ENCODE data around the gene RBMS1.
"Not testable (repeated sequence)": the region's sequence is repeated elsewhere in the genome, so short reads cannot be mapped to it uniquely, and the experiment has no call there.

The RBMS1 gene

DNA sequence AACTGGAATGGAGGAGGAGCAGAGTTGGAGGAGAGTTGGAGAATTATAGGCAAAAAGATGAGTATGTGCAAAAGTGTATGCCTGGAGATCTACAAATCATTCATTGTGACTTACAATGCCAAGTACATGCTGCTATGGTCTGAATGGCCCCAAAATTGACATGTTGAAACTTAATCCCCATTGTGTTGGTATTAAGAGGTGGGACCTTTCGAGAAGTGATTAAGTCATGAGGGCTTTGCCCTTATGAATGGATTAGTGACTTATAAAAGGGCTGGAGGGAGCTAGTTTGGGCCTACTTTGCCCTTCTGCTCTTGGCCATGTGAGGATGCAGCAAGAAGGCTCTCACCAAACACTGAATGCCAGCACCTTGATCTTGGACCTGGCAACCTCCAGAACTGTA lies 6.3 kb upstream of the RBMS1 start:
- no peaks in the 10 kb centered on the region for H3K4me1 ChIP-seq (ENCODE audit: insufficient read depth, low read length)
- no peak overlapping the region for H3K4me3 ChIP-seq (ENCODE audit: low read length)
- H3K27me3 ChIP-seq (ENCODE audit: insufficient read depth, low read length) = no peaks in the 10 kb centered on the region
- no peaks in the 10 kb centered on the region for H3K9me3 ChIP-seq (ENCODE audit: insufficient read depth, low read depth, low read length)
- H3K9ac ChIP-seq (ENCODE audit: low read depth, low read length) = no peak overlapping the region
- no peaks in the 10 kb centered on the region for H3K36me3 ChIP-seq (ENCODE audit: insufficient read depth, low read depth, low read length)
- H3K27ac ChIP-seq (ENCODE audit: low read length) = no peak overlapping the region

DNA sequence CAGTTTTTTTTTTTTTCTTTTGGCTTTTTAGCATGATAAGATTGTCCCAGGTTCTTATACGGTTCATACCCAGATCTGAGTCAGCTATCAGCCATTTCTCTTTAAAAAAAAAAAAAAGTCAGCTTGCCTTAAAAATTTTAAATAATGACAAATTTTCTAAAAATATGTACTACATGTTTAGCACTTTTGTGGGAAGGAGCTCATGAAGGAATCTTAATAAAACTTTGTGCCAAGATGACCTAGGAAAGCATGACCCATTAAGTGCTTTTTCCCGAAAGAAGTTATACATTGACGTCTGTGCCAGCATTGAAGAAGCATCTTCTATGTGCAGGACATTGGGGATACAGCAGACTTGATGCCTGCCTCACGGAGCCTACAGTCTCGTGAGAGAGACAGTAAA lies 4.5 kb upstream of the RBMS1 start:
- Histone ChIP-seq H3K27ac (ENCODE audit: low read length) (no peak overlapping the region), H3K4me3 (ENCODE audit: low read length) (no peak overlapping the region), H3K9ac (ENCODE audit: low read depth, low read length) (no peak overlapping the region), H3K4me1 (ENCODE audit: insufficient read depth, low read length) (peaks cover 5% of the 10 kb centered on the region; the same call in 1 of the 2 replicates), H3K9me3 (ENCODE audit: insufficient read depth, low read depth, low read length) (no peaks in the 10 kb centered on the region), H3K36me3 (ENCODE audit: insufficient read depth, low read depth, low read length) (no peaks in the 10 kb centered on the region), H3K27me3 (ENCODE audit: insufficient read depth, low read length) (no peaks in the 10 kb centered on the region)

DNA sequence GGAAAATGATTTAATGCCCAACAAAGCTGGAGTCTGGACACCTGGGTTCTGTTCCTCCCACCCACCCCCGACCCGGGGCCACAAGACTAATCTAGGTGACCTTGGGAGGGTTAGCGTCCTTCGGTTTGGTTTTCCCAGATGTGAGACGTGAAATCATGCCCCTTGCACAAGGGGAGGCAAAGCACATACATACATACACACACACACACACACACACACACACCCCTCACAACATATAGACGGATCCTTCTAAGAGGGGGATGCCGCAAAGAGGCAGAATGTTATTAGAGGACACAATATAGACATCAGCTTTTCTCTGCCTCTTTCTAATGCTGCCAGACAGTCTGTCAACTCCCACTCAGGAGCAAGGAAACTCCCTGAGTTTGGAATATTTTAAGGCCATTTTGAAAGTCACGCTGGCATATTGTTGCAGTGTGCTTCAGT lies 616 bp upstream of the RBMS1 start:
- H3K4me1 ChIP-seq (ENCODE audit: insufficient read depth, low read length) = peaks cover 17% of the 10 kb centered on the region; the same call in 1 of the 2 replicates
- no peaks in the 10 kb centered on the region for H3K9me3 ChIP-seq (ENCODE audit: insufficient read depth, low read depth, low read length)
- H3K36me3 ChIP-seq (ENCODE audit: insufficient read depth, low read depth, low read length) = no peaks in the 10 kb centered on the region
- peak overlapping the region; percentile 35 for H3K27ac ChIP-seq (ENCODE audit: low read length)
- H3K9ac ChIP-seq (ENCODE audit: low read depth, low read length) = peak overlapping the region; percentile 75; the same call in 1 of the 2 replicates
- H3K4me3 ChIP-seq (ENCODE audit: low read length) = peak overlapping the region; percentile 81
- no peaks in the 10 kb centered on the region for H3K27me3 ChIP-seq (ENCODE audit: insufficient read depth, low read length)

DNA sequence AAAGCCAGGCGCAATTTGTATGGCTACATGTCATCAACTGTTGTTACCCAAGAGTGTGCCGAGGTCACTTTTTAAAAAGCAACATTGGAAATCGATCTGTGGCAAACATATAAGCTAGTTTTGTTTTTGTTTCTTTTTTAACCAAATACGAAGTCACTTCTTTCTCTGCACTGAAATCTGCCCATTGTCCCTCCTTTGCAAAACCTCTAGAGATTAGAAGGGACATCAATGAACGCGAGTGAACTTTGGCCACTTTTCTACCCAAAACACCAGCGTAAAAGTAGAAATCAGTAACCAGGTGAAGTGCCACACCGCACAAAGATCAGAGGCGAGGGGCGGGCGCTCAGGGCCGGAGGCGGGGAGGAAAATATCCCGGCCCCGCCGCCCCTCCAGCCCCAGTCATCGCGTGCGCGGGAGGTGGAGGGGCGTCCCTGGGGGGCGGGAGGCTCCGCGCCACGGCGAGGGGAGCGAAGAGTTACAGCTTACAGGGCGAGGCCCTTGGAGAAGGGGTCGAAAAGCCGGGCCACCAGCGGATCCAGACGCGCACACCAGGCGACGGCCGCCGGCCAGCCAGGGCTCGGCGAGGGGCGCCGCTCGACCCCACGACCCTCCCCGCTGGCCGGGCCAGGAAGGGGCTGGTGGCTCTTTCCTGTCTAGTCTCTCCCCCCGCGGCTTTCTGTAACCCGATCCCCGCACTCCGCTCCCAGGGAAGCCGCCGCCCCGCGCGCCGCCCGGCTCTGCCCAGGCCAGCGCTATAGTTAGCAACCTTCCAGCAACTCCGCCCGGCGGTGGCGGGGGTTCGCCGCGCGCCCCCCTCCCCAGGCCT lies 993 bp downstream of the RBMS1 start:
- Histone ChIP-seq H3K27ac (ENCODE audit: low read length) (no peak overlapping the region), H3K4me1 (ENCODE audit: insufficient read depth, low read length) (peaks cover 21% of the 10 kb centered on the region; the same call in 1 of the 2 replicates), H3K36me3 (ENCODE audit: insufficient read depth, low read depth, low read length) (no peaks in the 10 kb centered on the region), H3K27me3 (ENCODE audit: insufficient read depth, low read length) (no peaks in the 10 kb centered on the region), H3K9me3 (ENCODE audit: insufficient read depth, low read depth, low read length) (no peaks in the 10 kb centered on the region), H3K9ac (ENCODE audit: low read depth, low read length) (peak overlapping the region; percentile 79; the same call in 1 of the 2 replicates), H3K4me3 (ENCODE audit: low read length) (peak overlapping the region; percentile 81)

DNA sequence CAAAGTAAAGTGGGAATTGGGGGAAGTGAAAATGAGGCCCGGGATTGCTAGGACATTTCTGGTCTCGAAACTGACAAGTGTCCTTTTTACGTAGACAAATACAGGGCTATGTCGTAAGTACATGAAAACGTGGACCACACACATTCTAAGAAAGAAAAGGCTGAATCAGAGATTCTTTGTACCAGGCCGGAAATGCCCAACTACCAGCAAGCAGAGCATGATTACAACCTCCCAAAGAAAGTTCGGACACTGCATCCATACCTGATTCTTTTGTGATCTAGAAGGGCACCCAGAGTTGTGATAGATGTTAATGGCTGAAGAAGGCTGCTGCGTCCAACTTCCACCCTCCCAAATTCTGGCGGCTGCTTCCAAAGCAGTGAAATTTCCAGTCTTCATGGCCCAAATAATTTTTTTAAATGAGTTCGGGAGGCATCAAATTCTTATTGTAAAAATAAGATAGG lies 1.7 kb downstream of the RBMS1 start:
- H3K36me3 ChIP-seq (ENCODE audit: insufficient read depth, low read depth, low read length) = no peaks in the 10 kb centered on the region
- H3K9me3 ChIP-seq (ENCODE audit: insufficient read depth, low read depth, low read length) = no peaks in the 10 kb centered on the region
- no peaks in the 10 kb centered on the region for H3K27me3 ChIP-seq (ENCODE audit: insufficient read depth, low read length)
- H3K9ac ChIP-seq (ENCODE audit: low read depth, low read length) = peak overlapping the region; percentile 79
- peak overlapping the region; percentile 81 for H3K4me3 ChIP-seq (ENCODE audit: low read length)
- H3K4me1 ChIP-seq (ENCODE audit: insufficient read depth, low read length) = peaks cover 21% of the 10 kb centered on the region; the same call in 1 of the 2 replicates
- no peak overlapping the region for H3K27ac ChIP-seq (ENCODE audit: low read length)

DNA sequence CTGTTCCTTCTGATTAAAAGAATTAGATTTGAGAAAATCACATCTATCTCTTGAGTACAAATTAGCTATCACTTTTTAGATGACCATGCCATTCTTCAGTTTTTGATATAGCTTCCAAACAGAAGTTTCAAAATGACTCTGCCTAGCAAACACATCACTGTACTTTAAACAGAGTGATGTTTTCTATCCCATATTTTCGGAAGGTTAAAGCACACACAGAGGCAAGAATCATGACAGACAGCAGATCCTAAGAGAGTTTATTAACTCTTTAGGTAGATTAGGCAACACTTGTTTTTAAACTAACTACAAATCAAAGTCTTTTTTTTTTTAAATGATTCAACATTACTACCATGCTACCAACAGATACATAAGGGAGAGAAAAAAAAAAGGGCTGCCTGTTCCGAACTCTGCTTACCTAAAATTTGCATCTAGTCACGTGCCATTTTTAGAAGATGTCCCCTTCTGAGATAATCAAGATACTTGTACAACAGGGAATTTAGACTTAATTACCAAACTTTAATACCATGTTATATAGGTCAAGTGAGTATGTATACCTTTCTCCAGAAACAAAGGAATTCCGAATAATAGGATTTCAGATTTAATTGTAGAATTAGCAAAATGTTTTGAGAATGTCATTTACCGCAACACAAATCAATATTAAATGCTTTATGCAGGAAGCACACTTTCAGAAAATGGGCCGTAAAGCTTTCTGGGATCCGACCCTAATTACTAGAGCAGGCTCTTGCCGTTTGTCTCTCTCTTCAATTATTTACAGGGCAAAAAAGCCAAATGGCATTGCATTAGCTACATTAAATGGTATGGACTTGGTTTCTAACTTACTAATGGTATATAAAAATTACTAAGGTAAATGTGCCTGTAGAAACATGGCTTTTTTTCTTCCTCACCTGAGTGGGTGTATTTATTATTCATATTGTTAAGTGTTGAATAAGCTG lies 2.6 kb downstream of the RBMS1 start:
- Histone ChIP-seq H3K36me3 (ENCODE audit: insufficient read depth, low read depth, low read length) (no peaks in the 10 kb centered on the region), H3K4me1 (ENCODE audit: insufficient read depth, low read length) (peaks cover 21% of the 10 kb centered on the region; the same call in 1 of the 2 replicates), H3K4me3 (ENCODE audit: low read length) (peak overlapping the region; percentile 81), H3K9ac (ENCODE audit: low read depth, low read length) (peak overlapping the region; percentile 79; the same call in 1 of the 2 replicates), H3K27ac (ENCODE audit: low read length) (no peak overlapping the region), H3K9me3 (ENCODE audit: insufficient read depth, low read depth, low read length) (no peaks in the 10 kb centered on the region), H3K27me3 (ENCODE audit: insufficient read depth, low read length) (no peaks in the 10 kb centered on the region)

DNA sequence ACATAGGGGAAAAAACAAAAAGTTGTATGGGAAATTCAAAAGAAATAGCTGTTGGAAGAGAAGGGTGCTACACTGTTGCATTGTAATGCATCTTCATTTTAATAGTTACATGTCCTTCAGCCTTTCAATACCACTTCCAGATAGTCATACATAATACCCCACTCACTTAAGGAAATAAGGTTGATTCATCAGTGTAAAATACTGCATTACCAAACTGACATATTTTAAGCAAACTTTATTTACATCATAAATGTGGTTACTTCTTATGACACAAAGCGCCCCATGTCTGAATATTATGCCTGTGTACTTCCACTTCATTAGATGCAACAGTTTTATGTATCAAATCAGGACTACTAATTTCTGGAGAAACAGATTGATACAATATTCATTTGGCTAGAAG lies 4.5 kb downstream of the RBMS1 start:
- H3K4me3 ChIP-seq (ENCODE audit: low read length) = no peak overlapping the region
- no peak overlapping the region for H3K9ac ChIP-seq (ENCODE audit: low read depth, low read length)

GRCh38 chr2:160488289-160488688 lies 5.3 kb downstream of the RBMS1 start:
- H3K4me1 ChIP-seq (ENCODE audit: insufficient read depth, low read length) = peaks cover 16% of the 10 kb centered on the region; the same call in 1 of the 2 replicates
- H3K27ac ChIP-seq (ENCODE audit: low read length); H3K4me3 ChIP-seq (ENCODE audit: low read length); H3K27me3 ChIP-seq (ENCODE audit: insufficient read depth, low read length); H3K36me3 ChIP-seq (ENCODE audit: insufficient read depth, low read depth, low read length); H3K9ac ChIP-seq (ENCODE audit: low read depth, low read length); H3K9me3 ChIP-seq (ENCODE audit: insufficient read depth, low read depth, low read length): not testable (repeated sequence)

More for the DNA sequence above, 4.5 kb downstream of the RBMS1 start:
- no peak overlapping the region for H3K27ac ChIP-seq (ENCODE audit: low read length)
- H3K36me3 ChIP-seq (ENCODE audit: insufficient read depth, low read depth, low read length) = no peaks in the 10 kb centered on the region
- H3K4me1 ChIP-seq (ENCODE audit: insufficient read depth, low read length) = peaks cover 16% of the 10 kb centered on the region; the same call in 1 of the 2 replicates
- H3K9me3 ChIP-seq (ENCODE audit: insufficient read depth, low read depth, low read length) = no peaks in the 10 kb centered on the region
- no peaks in the 10 kb centered on the region for H3K27me3 ChIP-seq (ENCODE audit: insufficient read depth, low read length)

DNA sequence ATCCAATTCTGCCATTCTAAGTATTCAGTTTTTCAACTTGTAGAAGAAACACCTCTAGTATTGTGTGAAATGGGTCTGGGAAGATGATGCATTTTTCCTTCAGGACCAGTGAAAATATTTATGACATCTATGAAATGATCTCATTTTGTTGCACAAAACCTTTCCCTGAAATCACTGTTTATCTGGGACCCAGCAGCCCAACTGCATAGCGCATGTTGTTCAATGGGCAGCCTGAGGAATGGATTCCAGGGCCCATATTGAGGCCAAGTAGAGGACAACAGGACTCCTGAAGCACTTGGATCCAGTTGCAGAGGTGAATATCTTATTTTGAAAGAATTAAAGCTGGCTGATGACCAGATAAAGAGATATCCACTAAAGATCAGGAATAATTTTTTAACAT lies 7.3 kb downstream of the RBMS1 start:
- Histone ChIP-seq H3K4me3 (ENCODE audit: low read length) (no peak overlapping the region), H3K9ac (ENCODE audit: low read depth, low read length) (no peak overlapping the region), H3K27ac (ENCODE audit: low read length) (no peak overlapping the region), H3K9me3 (ENCODE audit: insufficient read depth, low read depth, low read length) (no peaks in the 10 kb centered on the region), H3K4me1 (ENCODE audit: insufficient read depth, low read length) (peaks cover 15% of the 10 kb centered on the region), H3K27me3 (ENCODE audit: insufficient read depth, low read length) (no peaks in the 10 kb centered on the region), H3K36me3 (ENCODE audit: insufficient read depth, low read depth, low read length) (no peaks in the 10 kb centered on the region)

GRCh38 chr2:160484859-160485520 lies 8.6 kb downstream of the RBMS1 start:
- Histone ChIP-seq H3K9me3 (ENCODE audit: insufficient read depth, low read depth, low read length) (no peaks in the 10 kb centered on the region), H3K36me3 (ENCODE audit: insufficient read depth, low read depth, low read length) (no peaks in the 10 kb centered on the region), H3K27me3 (ENCODE audit: insufficient read depth, low read length) (no peaks in the 10 kb centered on the region), H3K9ac (ENCODE audit: low read depth, low read length) (no peak overlapping the region), H3K4me3 (ENCODE audit: low read length) (no peak overlapping the region), H3K4me1 (ENCODE audit: insufficient read depth, low read length) (peaks cover 8% of the 10 kb centered on the region), H3K27ac (ENCODE audit: low read length) (no peak overlapping the region)

GRCh38 chr2:160482673-160483072 lies 10.9 kb downstream of the RBMS1 start:
- H3K4me1 ChIP-seq (ENCODE audit: insufficient read depth, low read length) = peaks cover 12% of the 10 kb centered on the region
- no peak overlapping the region for H3K27ac ChIP-seq (ENCODE audit: low read length)
- H3K36me3 ChIP-seq (ENCODE audit: insufficient read depth, low read depth, low read length) = no peaks in the 10 kb centered on the region
- no peak overlapping the region for H3K4me3 ChIP-seq (ENCODE audit: low read length)
- H3K9ac ChIP-seq (ENCODE audit: low read depth, low read length) = no peak overlapping the region
- H3K27me3 ChIP-seq (ENCODE audit: insufficient read depth, low read length) = no peaks in the 10 kb centered on the region
- no peaks in the 10 kb centered on the region for H3K9me3 ChIP-seq (ENCODE audit: insufficient read depth, low read depth, low read length)
